Fibroblast of lung (primary cell): ENCODE measurements around the gene WNT3A.

Experiments used
- EZH2 ChIP-seq: IDR thresholded peaks from 2 replicates; pipeline ENCODE4 v1.5.1; 2012; ENCODE audit warnings: low read length, control low read depth, mild to moderate bottlenecking; ENCODE audit errors: missing control alignments
- TF ChIP-seq, protein P1 (sequence below), 2 donors: IDR thresholded peaks in 1 of 2; conservative IDR thresholded peaks in 1 of 2; 1 replicate in 1 of 2; 2 replicates in 1 of 2; pipeline ENCODE4 v1.5.1; 2011 to 2012; ENCODE audit warnings: low read length in 2 of 2, control low read depth in 1 of 2, inconsistent platforms in 1 of 2, low read depth in 1 of 2, mild to moderate bottlenecking in 1 of 2

DNA sequence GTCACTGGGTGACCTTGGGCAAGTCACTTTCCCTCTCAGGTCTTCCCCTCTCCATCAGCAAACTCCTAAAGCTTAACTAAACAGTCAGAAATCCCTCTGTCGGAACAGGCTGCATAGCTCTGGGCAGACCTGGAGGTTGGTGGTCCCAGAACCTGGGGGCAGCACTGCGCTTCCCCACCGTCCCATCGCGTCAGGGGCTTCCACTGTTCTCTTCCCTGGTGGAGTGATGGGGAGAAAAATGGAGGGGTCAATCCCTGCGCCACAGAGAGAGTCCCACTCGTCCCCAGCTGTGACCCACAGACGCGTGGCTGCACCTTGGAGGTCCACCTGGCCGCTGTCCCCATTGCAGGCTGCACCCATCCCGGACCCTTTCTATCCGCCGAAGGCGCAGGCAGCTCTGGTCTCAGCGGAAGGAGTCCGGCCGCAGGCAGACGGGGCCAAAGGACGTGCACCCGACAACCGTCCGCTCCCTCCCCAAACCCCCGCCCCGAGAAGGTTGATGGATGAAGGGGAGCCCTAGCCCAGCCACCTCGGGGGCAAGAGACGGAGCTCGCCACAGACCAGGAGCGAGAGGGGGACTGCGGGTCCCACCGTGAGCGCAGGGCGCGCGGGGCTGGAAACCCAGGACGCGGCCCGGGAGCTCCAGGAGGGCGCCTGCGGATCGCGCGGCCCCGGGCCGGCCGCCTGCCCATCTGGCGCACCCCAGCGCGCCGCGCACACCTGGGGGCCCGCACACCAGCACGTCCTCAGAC lies 588 bp upstream of the WNT3A start:
- TF ChIP-seq EZH2: peak; percentile 12
- TF ChIP-seq, protein P1, sequence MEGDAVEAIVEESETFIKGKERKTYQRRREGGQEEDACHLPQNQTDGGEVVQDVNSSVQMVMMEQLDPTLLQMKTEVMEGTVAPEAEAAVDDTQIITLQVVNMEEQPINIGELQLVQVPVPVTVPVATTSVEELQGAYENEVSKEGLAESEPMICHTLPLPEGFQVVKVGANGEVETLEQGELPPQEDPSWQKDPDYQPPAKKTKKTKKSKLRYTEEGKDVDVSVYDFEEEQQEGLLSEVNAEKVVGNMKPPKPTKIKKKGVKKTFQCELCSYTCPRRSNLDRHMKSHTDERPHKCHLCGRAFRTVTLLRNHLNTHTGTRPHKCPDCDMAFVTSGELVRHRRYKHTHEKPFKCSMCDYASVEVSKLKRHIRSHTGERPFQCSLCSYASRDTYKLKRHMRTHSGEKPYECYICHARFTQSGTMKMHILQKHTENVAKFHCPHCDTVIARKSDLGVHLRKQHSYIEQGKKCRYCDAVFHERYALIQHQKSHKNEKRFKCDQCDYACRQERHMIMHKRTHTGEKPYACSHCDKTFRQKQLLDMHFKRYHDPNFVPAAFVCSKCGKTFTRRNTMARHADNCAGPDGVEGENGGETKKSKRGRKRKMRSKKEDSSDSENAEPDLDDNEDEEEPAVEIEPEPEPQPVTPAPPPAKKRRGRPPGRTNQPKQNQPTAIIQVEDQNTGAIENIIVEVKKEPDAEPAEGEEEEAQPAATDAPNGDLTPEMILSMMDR (conservative IDR thresholded peaks at IDR 0.05 in 1 of 2, IDR thresholded peaks at IDR 0.05 in 1 of 2; ENCODE audit: low read depth in 1 of 2, low read length in 2 of 2): no peak
